GM12878 (cell line): ENCODE results near the gene CDK4. TPM values are rescaled to one million over a fixed set of nuclear protein-coding genes. Genes with fewer than 3 reads are reported as not detected.
A peak's percentile ranks its signal among the peaks of the same experiment; 100 is the strongest.

Source experiments
- ATAC-seq: fragments of 200-7000 bp; cut with Tn5 transposase; 3 replicates; pipeline ENCODE4 v1.9.1; 2020; ENCODE audit warnings: mild to moderate bottlenecking, moderate library complexity
- BruUV-seq: library from RNA; stranded (reverse); fragments of 400-500 nt; replicated peaks from 2 replicates; lab custom pipeline; 2021; lab: Mats Ljungman, UMichigan
- CTCF ChIA-PET: fragments of 300-600 bp; sonication (Branson Sonifier 250); formaldehyde crosslinking; extraction: SDS; loops from one replicate; lab custom pipeline; 2021; ENCODE audit warnings: inconsistent platforms; lab: Yijun Ruan, JAX
- POLR2A ChIA-PET: fragments of 350-600 bp; formaldehyde crosslinking; extraction: SDS; loops from one replicate; lab custom pipeline; 2021; ENCODE audit warnings: inconsistent platforms; lab: Charles Lee
- RAD21 ChIA-PET: fragments of 300-600 bp; sonication (Branson Sonifier 250); formaldehyde crosslinking; loops from one replicate; lab custom pipeline; 2023; ENCODE audit warnings: antibody characterized with exemption; ENCODE audit not compliant: unreplicated experiment; lab: Charles Lee
- SMC1A ChIA-PET: fragments of 300-600 bp; sonication (Branson Sonifier 250); formaldehyde crosslinking; loops from one replicate; lab custom pipeline; 2023; ENCODE audit not compliant: unreplicated experiment, uncharacterized antibody; lab: Charles Lee
- DNase-seq: peaks from one replicate; pipeline ENCODE4 v3.0.0-alpha.2; 2011; ENCODE audit warnings: low read depth, low spot score
- FAIRE-seq: peaks from 3 replicates; lab custom pipeline; 2011; peaks lifted over from hg19 to GRCh38; lab: Jason Lieb, UNC
- H2AFZ ChIP-seq: 2 replicates; pipeline ENCODE4 v1.6.0; 2011; ENCODE audit warnings: low read depth, low read length, control low read depth; ENCODE audit not compliant: control insufficient read depth
- H3K27ac ChIP-seq: 2 replicates; pipeline ENCODE4 v1.5.1; 2011; ENCODE audit warnings: control low read depth; ENCODE audit not compliant: control insufficient read depth, insufficient read depth
- H3K27me3 ChIP-seq, 2 experiments: replicated peaks in 1 of 2; 2 replicates each; pipeline versions ENCODE4 v1.6.0 to v1.6.1; 2011; ENCODE audit warnings: low read length in 1 of 2; ENCODE audit not compliant: control insufficient read depth in 2 of 2, insufficient read depth in 2 of 2
- H3K36me3 ChIP-seq, 2 experiments: 2 replicates each; pipeline ENCODE4 v1.5.1; 2011; ENCODE audit warnings: low read length in 1 of 2; ENCODE audit not compliant: control insufficient read depth in 2 of 2, insufficient read depth in 2 of 2
- H3K4me1 ChIP-seq: 2 replicates; pipeline ENCODE4 v1.6.1; 2011; ENCODE audit warnings: mild to moderate bottlenecking, low read length, moderate library complexity, mixed read lengths; ENCODE audit not compliant: control insufficient read depth, insufficient read depth
- H3K4me2 ChIP-seq: 2 replicates; pipeline ENCODE4 v1.6.0; 2011; ENCODE audit warnings: control low read depth; ENCODE audit not compliant: control insufficient read depth, insufficient read depth
- H3K4me3 ChIP-seq: fragments of 200-600 bp; sonication (generic); 2 replicates; pipeline ENCODE4 v1.5.1; 2016
- H3K79me2 ChIP-seq: 2 replicates; pipeline ENCODE4 v1.6.0; 2011; ENCODE audit warnings: low read length; ENCODE audit not compliant: control insufficient read depth, insufficient read depth
- H3K9ac ChIP-seq: 2 replicates; pipeline ENCODE4 v1.8.0; 2011; ENCODE audit warnings: low read length, control low read depth, mixed read lengths; ENCODE audit not compliant: control insufficient read depth, insufficient read depth
- H3K9me3 ChIP-seq: replicated peaks from 3 replicates; pipeline ENCODE4 v1.5.1; 2011; ENCODE audit warnings: mild to moderate bottlenecking, low read length; ENCODE audit not compliant: control insufficient read depth, insufficient read depth
- H4K20me1 ChIP-seq: 2 replicates; pipeline ENCODE4 v1.6.0; 2011; ENCODE audit not compliant: control insufficient read depth, insufficient read depth
- DPF2 ChIP-seq: fragments of 450-650 bp; IDR thresholded peaks from 2 replicates; pipeline ENCODE4 v1.6.1; 2017; ENCODE audit warnings: mild to moderate bottlenecking
- MTA2 ChIP-seq: fragments of 450-650 bp; IDR thresholded peaks from 2 replicates; pipeline ENCODE4 v1.6.1; 2016; ENCODE audit warnings: low read depth, mild to moderate bottlenecking, moderate library complexity
- NKRF ChIP-seq: fragments of 450-650 bp; conservative IDR thresholded peaks from 2 replicates; pipeline ENCODE4 v1.6.1; 2017; ENCODE audit warnings: mild to moderate bottlenecking, moderate library complexity
- TARDBP ChIP-seq: IDR thresholded peaks from 2 replicates; pipeline ENCODE4 v1.6.1; 2016; ENCODE audit warnings: borderline replicate concordance
- WGBS: methylation state at CpG from one replicate; pipeline ENCODE4 v1.1.6; 2016; ENCODE audit warnings: low lambda C conversion rate; ENCODE audit not compliant: insufficient replicate concordance, insufficient coverage; ENCODE audit errors: missing lambda C conversion rate; 5-methylcytosine and 5-hydroxymethylcytosine counted together
- in situ Hi-C: fragments of 300-500 bp; cut with MboI; formaldehyde crosslinking; loops from 9 replicates; pipeline ENCODE4 v1.14.3; 2018; ENCODE audit warnings: mixed read lengths
- intact Hi-C: fragments of 100-400 bp; cut with micrococcal nuclease; formaldehyde crosslinking; loops from one replicate; pipeline ENCODE4 v1.14.2; 2022; ENCODE audit not compliant: unreplicated experiment
- polyA plus RNA-seq, 11 experiments: library from polyadenylated mRNA; depleted of rRNA in 4 of 11; unstranded in 6 of 11; stranded (reverse) in 5 of 11; fragments of >200 nt; fragmentation: Nextera tagmentation in 4 of 11; fragmentation: Illumina TruSeq in 1 of 11; extraction: Ambion mirVana in 4 of 11; extraction: Trizol in 1 of 11; gene quantifications; 1 replicate in 1 of 11; 2 replicates in 10 of 11; pipeline versions ENCODE4 v1.2.1 to v1.2.3, GENCODE V29; 2011 to 2016; ENCODE audit warnings: inconsistent platforms in 2 of 11, missing spikeins in 2 of 11, low read depth in 1 of 11
- total RNA-seq, 4 experiments: library from RNA; depleted of rRNA in 3 of 4; stranded (reverse); fragments of >200 nt in 3 of 4; fragmentation: Illumina TruSeq in 1 of 4; extraction: Trizol in 1 of 4; gene quantifications; 2 replicates each; pipeline versions ENCODE4 v1.2.1 to v1.2.3, GENCODE V29; 2013 to 2021

The CDK4 gene
- total and polyA plus RNA-seq, 10 of the 15 experiments (the other 5 are each of a cell fraction or from before 2014, with no cell fraction given): 26.1 to 385 (median 221) TPM

GRCh38 chr12:57782243-57782607 is 30.1 kb upstream of the CDK4 start:
- no peak; the same call in 1 of the 3 replicates for ATAC-seq
- H3K27ac ChIP-seq: peak overlapping the region; percentile 22; the same call in 1 of the 2 replicates
- POLR2A ChIA-PET: interaction anchor here (1.5 kb wide), 1 partner anchor 117 kb away, joined by 3 read pairs; no protein-coding TSS in a partner anchor
- DNase-seq: no peak
- peaks cover 0 to 12% of the 10 kb centered on the region in 2 experiments; a peak in 3 of 4 replicates for H3K36me3 ChIP-seq
- TF ChIP-seq MTA2 (no peak), TARDBP (no peak), DPF2 (0 out of 2 replicates have a peak, but pooled peaks have one; percentile 10), NKRF (no peak)
- no peak overlapping the region for H3K9ac ChIP-seq
- FAIRE-seq: no peak
- peaks cover 8% of the 10 kb centered on the region; the same call in 1 of the 2 replicates for H3K4me1 ChIP-seq
- intact Hi-C loops: loop anchor here (1.0 kb wide), 1 partner anchor 123 kb away; no protein-coding TSS in a partner anchor
- CTCF ChIA-PET: interaction anchor here (1.0 to 2.7 kb wide), 19 partner anchors 8 to 158 kb away, joined by 3 to 16 read pairs (median 6); partner anchors contain the start of genes EEF1AKMT3 and METTL1
- H3K4me3 ChIP-seq: peak overlapping the region; percentile 98; the same call in 1 of the 2 replicates
- WGBS: 13% methylated on average over 4 of the region's 4 CpGs
- RAD21 ChIA-PET: interaction anchor here (1.0 kb wide), 1 partner anchor 10 kb away, joined by 4 read pairs; the partner anchor contains the start of genes EEF1AKMT3 and METTL1
- BruUV-seq: no TSS peak
- no peaks in the 10 kb centered on the region for H3K27me3 ChIP-seq
- in situ Hi-C loops: no loop called here
- SMC1A ChIA-PET: interaction anchor here (1.0 to 2.3 kb wide), 6 partner anchors 26 to 323 kb away, joined by 3 to 6 read pairs (median 3); partner anchors contain the start of genes GLI1 and TSPAN31
- H3K9me3 ChIP-seq: no peaks in the 10 kb centered on the region
- H2AFZ ChIP-seq: peak overlapping the region; percentile 67
- H3K4me2 ChIP-seq: peak overlapping the region; percentile 46; the same call in 1 of the 2 replicates
- peaks cover 15% of the 10 kb centered on the region for H3K79me2 ChIP-seq
- no peaks in the 10 kb centered on the region for H4K20me1 ChIP-seq
